NB4 (cell line): ENCODE data around the gene PHLDA3.

Experiments
- DNase-seq: peaks from one replicate; pipeline ENCODE4 v3.0.0; 2010; ENCODE audit warnings: low read depth
- H3K4me3 ChIP-seq: one replicate; pipeline ENCODE4 v1.5.1; 2011; ENCODE audit warnings: mild to moderate bottlenecking, low read depth, low read length, moderate library complexity
- CTCF ChIP-seq: IDR thresholded peaks from one replicate; pipeline ENCODE4 v1.5.1; 2012; ENCODE audit warnings: low read depth, low read length
- MAX ChIP-seq: IDR thresholded peaks from 2 replicates; pipeline ENCODE4 v1.6.1; 2011; ENCODE audit warnings: low read depth, low read length
- MYC ChIP-seq: IDR thresholded peaks from 2 replicates; pipeline ENCODE4 v1.6.1; 2011; ENCODE audit warnings: low read depth, low read length
- POLR2A ChIP-seq: IDR thresholded peaks from 2 replicates; pipeline ENCODE4 v1.6.1; 2011; ENCODE audit warnings: mild to moderate bottlenecking; ENCODE audit not compliant: insufficient read length; ENCODE audit errors: extremely low read depth

Gene PHLDA3

DNA sequence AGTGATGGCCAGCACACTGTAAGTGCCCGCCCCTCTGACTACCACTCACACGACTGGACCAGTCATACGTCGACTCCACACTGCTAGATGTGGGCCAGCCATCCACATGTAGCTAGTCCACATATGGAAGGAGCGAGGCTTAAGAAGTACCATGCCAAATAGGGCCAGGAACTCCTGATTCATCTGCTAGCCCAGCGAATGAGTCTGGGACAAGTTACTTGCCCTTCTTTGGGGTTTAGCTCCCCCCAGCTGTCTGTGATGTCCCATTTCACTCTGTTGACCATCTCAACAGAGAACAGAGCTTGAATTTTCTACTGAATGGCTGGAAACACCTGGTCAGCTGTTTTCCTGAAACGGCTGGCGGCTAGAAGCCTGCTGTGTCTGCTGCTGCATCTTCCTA is 32.2 kb upstream of the PHLDA3 start:
- TF ChIP-seq MAX, result no peak
- DNase-seq, result no peak

DNA sequence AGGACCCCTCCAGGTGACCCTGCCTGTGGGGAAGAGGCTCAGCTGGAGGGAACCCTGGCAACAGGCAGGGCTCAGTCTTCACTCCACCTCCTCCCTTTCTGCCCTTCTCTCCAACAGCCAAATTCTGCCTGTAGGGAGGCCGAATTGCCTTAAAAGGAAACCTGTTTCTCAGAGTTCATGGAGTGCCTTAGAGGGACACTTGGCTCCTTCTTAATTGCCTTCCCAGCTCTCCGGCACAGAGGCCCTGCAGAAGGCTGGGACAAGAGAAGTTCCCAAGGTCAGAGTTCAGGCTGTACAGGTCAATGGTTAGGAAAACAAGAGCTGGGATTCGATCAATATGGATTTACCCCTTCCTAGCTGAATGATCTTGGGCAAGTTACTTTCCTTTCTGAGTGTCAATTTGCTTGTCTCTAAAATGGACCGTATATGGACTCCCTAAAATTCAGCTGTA is 31.7 kb upstream of the PHLDA3 start:
- TF ChIP-seq MYC, result no peak
- TF ChIP-seq POLR2A, result no peak
- TF ChIP-seq CTCF, result no peak
- no peak for TF ChIP-seq MAX

More for the DNA sequence above, 32.2 kb upstream of the PHLDA3 start:
- no peak overlapping the region for H3K4me3 ChIP-seq

DNA sequence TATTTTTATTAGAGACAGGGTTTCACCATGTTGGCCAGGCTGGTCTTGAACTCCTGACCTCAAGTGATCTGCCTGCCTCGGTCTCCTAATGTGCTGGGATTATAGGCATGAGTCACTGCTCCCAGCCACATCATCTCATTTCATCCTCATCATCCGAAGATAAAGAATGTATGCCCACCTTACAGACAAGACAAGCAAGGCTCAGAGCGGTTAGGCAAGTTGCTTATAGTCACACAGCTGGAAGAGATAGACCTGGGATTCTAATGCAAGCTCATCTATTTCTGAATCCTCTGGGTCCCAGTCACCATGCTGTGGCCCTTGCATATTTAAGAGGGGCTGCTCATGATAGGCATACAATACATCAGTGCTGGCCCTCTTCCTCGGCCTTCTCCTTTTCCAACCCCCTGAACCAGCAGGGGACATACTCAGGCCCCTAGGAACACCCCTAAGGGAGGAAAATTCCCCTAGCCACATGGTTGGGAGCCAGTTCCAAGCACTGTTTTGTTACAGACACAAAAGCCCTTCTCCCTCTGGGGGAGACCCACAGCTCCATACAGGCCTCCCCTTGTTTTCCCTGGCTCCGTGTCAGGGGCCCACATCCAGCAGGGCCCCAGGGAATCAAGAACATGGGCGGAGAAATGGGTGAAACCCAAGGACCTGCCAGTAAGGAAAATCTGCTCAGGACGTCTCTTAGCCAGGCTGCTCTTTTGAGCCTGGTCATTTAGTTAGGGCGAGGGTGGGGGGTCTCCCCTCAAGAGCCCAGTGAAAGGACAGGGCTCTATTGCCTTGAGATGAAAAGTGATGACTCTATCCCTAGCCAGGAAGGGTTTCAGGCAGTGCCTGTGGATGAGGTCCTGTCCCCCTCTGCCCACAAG is 31.0 kb upstream of the PHLDA3 start:
- TF ChIP-seq POLR2A (no peak), MYC (no peak), CTCF (no peak), MAX (no peak)
- DNase-seq, result no peak
- H3K4me3 ChIP-seq, result no peak overlapping the region

More for the DNA sequence above, 31.7 kb upstream of the PHLDA3 start:
- no peak overlapping the region for H3K4me3 ChIP-seq
- no peak for DNase-seq

GRCh38 chr1:201499191-201499590 is 30.2 kb upstream of the PHLDA3 start:
- TF ChIP-seq MAX (no peak), POLR2A (no peak), MYC (no peak), CTCF (no peak)

GRCh38 chr1:201498621-201499020 is 29.6 kb upstream of the PHLDA3 start:
- TF ChIP-seq POLR2A (no peak), MAX (no peak), CTCF (no peak), MYC (no peak)
- DNase-seq, result no peak
- H3K4me3 ChIP-seq, result no peak overlapping the region

More at GRCh38 chr1:201499191-201499590, 30.2 kb upstream of the PHLDA3 start:
- H3K4me3 ChIP-seq, result no peak overlapping the region
- DNase-seq, result no peak

GRCh38 chr1:201497935-201498509 is 29.0 kb upstream of the PHLDA3 start:
- TF ChIP-seq CTCF (no peak), MYC (no peak), MAX (no peak), POLR2A (no peak)
- H3K4me3 ChIP-seq, result no peak overlapping the region
- DNase-seq, result no peak
